Activated T-helper 17 cell treated with anti-CD3 and anti-CD28 coated beads, Interleukin-2, amount 50 U/mL, for 72 hours (primary cell): ENCODE measurements around the gene ALDH9A1. TPM values are rescaled to one million over a fixed set of nuclear protein-coding genes. Genes with fewer than 3 reads are reported as not detected.

Source experiments
- ATAC-seq: fragments of 150-1000 bp; cut with Tn5 transposase; replicated peaks from 2 replicates; pipeline ENCODE4 v1.10.0; 2021; ENCODE audit warnings: mild to moderate bottlenecking, moderate library complexity
- H3K27ac Mint-ChIP-seq: one replicate; pipeline ENCODE4 v1.8.0; 2022; ENCODE audit warnings: mixed read lengths
- H3K27me3 Mint-ChIP-seq: one replicate; pipeline ENCODE4 v1.8.0; 2022; ENCODE audit warnings: mixed read lengths
- H3K36me3 Mint-ChIP-seq: one replicate; pipeline ENCODE4 v1.8.0; 2022; ENCODE audit warnings: low read depth, mild to moderate bottlenecking, mixed read lengths
- H3K4me1 Mint-ChIP-seq: one replicate; pipeline ENCODE4 v1.8.0; 2022; ENCODE audit warnings: mixed read lengths
- H3K4me3 Mint-ChIP-seq: one replicate; pipeline ENCODE4 v1.8.0; 2022; ENCODE audit warnings: mild to moderate bottlenecking, mixed read lengths
- H3K9me3 Mint-ChIP-seq: one replicate; pipeline ENCODE4 v1.8.0; 2022; ENCODE audit warnings: mixed read lengths
- total RNA-seq, 2 donors: library from RNA; stranded (reverse); gene quantifications; one replicate each; pipeline ENCODE4 v1.2.3, GENCODE V29; 2022

The ALDH9A1 gene
- total RNA-seq, 2 donors from 2014 or later = 18.8 to 35.4 TPM

DNA sequence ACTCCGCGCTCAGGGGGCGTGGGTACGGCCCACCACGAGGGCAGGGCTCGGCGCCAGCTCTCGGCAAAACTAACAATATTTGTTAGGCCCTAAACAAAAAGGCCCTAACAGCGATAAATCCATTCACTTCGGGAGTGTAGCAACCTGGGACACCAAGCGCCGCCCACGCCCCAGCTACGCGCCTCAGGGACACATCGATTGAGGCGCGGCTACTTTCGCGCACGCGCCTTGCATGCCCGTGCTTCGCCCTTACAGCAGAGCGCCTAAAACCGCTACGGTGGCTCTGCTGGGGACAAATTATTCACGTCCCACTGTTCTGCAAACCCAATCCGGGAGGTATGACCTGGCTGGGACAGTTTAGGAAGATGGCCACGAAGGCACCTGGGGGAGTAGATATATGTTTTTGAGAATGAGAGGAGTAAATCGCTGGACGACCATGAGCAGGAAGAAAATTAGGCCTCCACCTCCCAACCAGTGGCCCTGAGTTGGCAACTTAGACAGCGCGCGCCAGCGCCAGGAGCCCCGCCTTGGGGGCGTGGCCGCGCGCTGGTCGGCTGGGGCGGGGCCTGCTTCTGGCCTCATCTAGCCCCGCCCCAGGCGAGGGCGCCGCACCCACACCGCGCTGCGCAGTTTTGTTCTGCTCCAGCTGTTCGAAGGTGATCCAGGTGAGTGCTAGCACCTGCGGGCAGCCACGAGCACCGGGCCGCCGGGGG lies 67.6 kb downstream of the ALDH9A1 start, which contains the start of gene MGST3:
TSS of gene MGST3 (plus strand) at position 606 of the 713 bp plus-strand sequence. CDS start 18,614 bp downstream, outside the sequence.
- peak; percentile 88 for ATAC-seq
- peaks cover 6% of the 10 kb centered on the region for H3K36me3 Mint-ChIP-seq
- no peak within 1 kb of the TSS for H3K4me3 Mint-ChIP-seq
- no peaks in the 10 kb centered on the region for H3K9me3 Mint-ChIP-seq
- peaks cover 16% of the 10 kb centered on the region for H3K4me1 Mint-ChIP-seq
- H3K27me3 Mint-ChIP-seq = no peaks in the 10 kb centered on the region
- H3K27ac Mint-ChIP-seq = no peak within 1 kb of the TSS

DNA sequence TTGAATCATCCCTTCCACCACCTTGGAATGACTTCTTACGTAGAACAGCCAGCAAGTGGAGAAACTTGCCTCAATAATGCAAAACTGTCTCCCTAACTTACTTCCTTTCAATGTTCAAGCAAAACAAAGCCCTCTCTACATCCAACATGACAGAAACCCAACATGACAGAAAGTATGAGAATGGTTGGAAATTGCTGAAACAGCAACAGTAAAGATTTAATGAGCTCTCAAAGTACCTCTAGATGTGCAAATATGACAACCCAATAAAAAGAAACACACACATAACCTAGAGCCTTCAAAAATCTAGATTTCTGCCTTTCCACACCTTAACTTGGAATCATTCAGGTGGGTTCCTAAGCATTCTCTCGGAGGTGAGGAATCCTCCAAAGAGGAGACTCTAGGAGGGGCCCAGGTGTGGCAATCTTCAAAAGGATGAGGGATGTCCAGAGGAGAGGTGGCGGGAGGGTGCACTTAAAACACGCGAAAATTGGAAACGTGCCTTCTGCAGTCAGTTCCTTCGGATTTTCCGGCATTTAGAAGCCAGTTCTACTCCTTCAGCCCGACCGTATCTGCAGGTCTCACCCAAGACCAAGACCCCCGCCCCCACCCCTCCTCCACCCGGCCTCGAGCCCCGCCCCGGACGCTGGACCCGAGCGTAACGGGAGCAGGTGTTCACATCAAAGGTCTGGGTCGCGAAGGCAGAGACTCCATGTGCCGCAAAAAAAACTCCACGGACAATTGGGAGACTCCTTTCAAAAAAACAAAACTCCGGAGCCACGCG lies 68.3 kb downstream of the ALDH9A1 start:
- H3K4me3 Mint-ChIP-seq = no peak overlapping the region
- no peak overlapping the region for H3K27ac Mint-ChIP-seq
- no peaks in the 10 kb centered on the region for H3K36me3 Mint-ChIP-seq
- H3K9me3 Mint-ChIP-seq = no peaks in the 10 kb centered on the region
- H3K4me1 Mint-ChIP-seq = peaks cover 16% of the 10 kb centered on the region
- peak; percentile 1 for ATAC-seq
- no peaks in the 10 kb centered on the region for H3K27me3 Mint-ChIP-seq

DNA sequence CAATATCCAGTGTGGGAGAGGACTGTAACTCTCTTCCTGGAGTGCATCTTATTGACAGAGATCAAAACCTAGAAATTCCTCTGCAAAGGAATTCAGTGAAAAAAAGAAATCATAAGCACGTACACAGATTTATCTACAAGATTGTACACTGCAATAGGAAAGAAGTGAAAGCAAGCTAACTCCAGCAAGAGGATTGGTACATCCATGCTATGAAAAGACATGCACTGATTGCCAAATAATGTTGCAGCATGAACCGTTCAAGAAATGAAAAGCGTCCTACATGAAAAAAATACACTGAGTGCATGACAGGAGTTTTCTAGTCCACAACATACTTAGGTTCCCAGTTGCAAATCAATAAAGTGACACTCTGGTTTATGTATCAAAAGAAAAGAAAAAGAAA lies 69.2 kb downstream of the ALDH9A1 start:
- no peaks in the 10 kb centered on the region for H3K36me3 Mint-ChIP-seq
- H3K27ac Mint-ChIP-seq = no peak overlapping the region
- H3K4me3 Mint-ChIP-seq = no peak overlapping the region
- no peaks in the 10 kb centered on the region for H3K9me3 Mint-ChIP-seq
- H3K27me3 Mint-ChIP-seq = peaks cover 3% of the 10 kb centered on the region
- no peak for ATAC-seq
- H3K4me1 Mint-ChIP-seq = peaks cover 10% of the 10 kb centered on the region

DNA sequence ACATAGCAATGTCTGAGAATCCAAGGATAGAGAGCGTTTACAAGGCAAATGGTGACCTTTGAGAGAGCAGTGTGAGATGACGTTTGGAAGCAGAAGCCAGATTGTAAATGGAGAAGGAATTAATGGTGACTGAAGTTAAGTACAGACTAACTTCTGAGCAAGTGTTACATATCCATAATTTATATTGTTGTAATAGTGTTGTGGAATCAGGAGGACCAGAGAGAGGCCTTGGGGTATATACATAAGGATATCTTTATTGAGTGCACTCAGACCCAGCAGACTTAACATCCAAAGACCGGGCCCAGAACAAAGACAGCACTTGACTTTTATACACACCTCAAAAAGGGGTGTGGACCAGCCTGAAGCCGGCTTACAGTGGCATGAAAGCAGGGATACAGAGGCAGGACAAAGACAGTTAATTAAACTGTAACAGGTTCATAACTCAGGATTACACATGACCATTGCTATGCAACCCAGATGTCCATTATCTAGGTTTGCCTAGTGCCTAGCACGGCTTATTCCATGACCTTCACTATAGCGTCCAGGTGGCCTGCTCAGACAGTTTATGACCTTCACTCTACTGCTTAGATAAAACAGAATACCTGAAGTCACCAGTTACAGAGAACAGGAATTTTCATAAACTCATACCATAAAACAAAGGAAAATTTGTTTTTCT lies 70.1 kb downstream of the ALDH9A1 start:
- no peak overlapping the region for H3K4me3 Mint-ChIP-seq
- ATAC-seq = no peak
- peaks cover 4% of the 10 kb centered on the region for H3K4me1 Mint-ChIP-seq
- no peaks in the 10 kb centered on the region for H3K9me3 Mint-ChIP-seq
- H3K36me3 Mint-ChIP-seq = no peaks in the 10 kb centered on the region
- peaks cover 4% of the 10 kb centered on the region for H3K27me3 Mint-ChIP-seq
- H3K27ac Mint-ChIP-seq = no peak overlapping the region

DNA sequence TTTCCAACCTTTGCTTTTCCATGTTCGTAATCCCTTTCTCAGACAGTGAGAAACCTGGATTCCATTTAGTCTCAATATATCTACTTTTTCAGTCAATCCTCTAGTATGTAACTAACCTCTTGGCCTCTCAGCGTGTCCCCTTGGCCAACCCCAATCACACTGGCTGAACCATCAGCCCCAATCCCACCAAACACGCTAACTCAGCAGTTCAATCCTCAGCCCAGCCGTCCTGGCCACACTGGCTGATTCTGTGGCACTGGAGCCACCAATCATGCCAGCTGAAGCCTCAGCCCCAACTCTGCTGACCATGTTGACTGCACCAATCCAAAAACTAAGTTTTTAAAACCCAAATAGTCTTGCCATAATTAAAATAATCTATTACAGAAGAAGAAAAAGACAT lies 73.9 kb downstream of the ALDH9A1 start:
- H3K36me3 Mint-ChIP-seq = no peaks in the 10 kb centered on the region
- no peak for ATAC-seq
- no peak overlapping the region for H3K27ac Mint-ChIP-seq
- H3K4me1 Mint-ChIP-seq = no peaks in the 10 kb centered on the region
- no peak overlapping the region for H3K4me3 Mint-ChIP-seq
- no peaks in the 10 kb centered on the region for H3K9me3 Mint-ChIP-seq
- H3K27me3 Mint-ChIP-seq = peaks cover 14% of the 10 kb centered on the region

DNA sequence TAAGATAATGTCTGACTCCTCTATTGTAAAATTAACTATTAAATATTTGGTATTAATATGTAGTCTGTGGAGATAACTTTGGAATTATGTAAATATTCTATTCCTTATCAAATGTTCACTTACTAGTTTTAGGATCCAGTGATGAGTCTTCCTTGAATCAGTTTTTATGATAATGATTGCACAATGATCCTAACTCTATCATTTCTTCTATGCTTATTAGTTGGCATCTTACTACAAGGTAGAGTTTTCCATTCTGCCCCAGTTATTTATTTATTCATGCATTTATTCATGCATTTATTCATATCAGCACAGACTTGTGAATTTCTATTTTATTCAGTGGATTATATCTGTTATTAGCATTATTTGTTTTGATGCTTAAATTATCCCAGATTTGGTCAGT lies 74.7 kb downstream of the ALDH9A1 start:
- H3K9me3 Mint-ChIP-seq = no peaks in the 10 kb centered on the region
- H3K27me3 Mint-ChIP-seq = peaks cover 14% of the 10 kb centered on the region
- H3K4me3 Mint-ChIP-seq = no peak overlapping the region
- no peak overlapping the region for H3K27ac Mint-ChIP-seq
- H3K4me1 Mint-ChIP-seq = no peaks in the 10 kb centered on the region
- no peak for ATAC-seq
- no peaks in the 10 kb centered on the region for H3K36me3 Mint-ChIP-seq

DNA sequence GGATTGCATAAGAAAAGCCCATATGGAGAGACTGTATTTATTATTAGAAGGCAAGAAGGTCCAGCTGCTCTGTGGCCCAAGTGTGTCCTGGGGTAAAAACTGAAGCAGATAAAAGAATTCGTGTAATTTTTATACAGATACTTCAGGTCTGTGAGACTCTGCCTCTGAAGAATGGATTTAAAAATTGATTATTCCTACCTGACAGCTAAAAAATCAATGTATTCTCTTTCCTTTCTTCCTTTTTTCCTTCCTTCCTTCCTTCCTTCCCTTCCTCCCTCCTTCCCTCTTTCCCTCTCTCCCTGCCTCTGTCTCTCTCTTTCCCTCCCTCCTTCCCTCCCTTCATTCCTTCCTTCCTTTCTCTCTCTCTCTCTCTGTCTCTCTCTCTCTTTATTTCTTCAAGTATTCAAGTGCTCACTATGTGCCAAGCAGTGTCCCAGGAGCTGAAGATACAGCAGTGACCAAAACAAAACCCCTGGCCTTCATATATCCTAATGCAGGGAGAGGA lies 78.7 kb downstream of the ALDH9A1 start:
- no peak overlapping the region for H3K4me3 Mint-ChIP-seq
- no peak overlapping the region for H3K27ac Mint-ChIP-seq
- peaks cover 22% of the 10 kb centered on the region for H3K27me3 Mint-ChIP-seq
- H3K9me3 Mint-ChIP-seq = no peaks in the 10 kb centered on the region
- no peak for ATAC-seq
- H3K36me3 Mint-ChIP-seq = no peaks in the 10 kb centered on the region
- H3K4me1 Mint-ChIP-seq = no peaks in the 10 kb centered on the region

DNA sequence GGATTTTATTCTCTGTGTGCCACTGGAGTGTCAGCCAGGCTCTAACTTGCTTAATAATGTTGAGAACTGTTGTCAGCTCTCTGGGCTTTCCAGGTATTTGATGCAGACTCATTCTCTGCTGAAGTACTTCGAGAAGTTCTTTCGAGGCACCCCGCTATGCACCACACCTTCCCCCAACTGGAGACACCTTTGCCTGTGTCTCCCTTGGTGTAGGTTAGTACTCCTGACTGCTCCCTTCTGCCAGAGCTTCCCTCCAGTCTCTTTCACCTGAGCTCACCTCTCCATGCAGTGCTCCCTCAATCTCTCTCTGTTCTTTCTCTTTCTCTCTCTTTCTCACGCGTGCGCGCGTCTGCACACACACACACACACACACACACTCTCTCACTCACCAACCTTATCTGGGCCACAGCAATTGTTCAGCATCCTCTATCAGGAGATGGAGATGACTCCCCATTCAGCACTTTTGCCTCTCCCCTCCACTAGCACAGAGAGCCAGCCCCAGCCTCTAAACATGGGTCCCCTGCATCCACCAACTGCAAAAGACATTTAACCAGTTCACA lies 81.3 kb downstream of the ALDH9A1 start:
- peaks cover 23% of the 10 kb centered on the region for H3K27me3 Mint-ChIP-seq
- no peak overlapping the region for H3K4me3 Mint-ChIP-seq
- H3K4me1 Mint-ChIP-seq = no peaks in the 10 kb centered on the region
- ATAC-seq = no peak
- H3K36me3 Mint-ChIP-seq = no peaks in the 10 kb centered on the region
- H3K9me3 Mint-ChIP-seq = peaks cover 4% of the 10 kb centered on the region
- no peak overlapping the region for H3K27ac Mint-ChIP-seq

DNA sequence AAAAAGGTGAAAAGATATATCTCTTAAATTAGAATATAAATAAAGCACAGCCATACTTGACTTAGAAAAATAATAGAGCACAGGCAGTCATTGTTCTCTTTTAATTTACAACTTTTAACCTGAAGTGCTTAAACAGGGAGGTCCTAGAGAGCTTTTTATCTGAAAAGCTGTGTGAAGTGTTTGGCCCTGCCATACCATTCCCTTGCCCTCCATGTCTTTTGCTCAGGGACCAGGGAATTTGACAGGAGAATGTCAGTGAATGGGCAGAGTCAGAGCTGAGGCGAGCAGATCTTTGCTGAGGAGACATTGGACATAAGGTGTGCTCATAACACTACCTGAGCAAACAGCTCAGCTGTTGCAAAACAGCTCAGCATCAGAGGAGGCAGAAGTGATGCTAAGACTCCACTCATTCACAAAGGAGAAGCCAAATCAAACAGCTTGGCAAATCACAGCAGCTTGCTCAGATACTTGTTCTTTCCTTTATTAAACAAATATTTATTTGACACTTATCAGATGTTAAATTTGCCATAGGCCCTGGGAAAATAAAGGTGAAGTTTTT lies 82.2 kb downstream of the ALDH9A1 start:
- no peaks in the 10 kb centered on the region for H3K4me1 Mint-ChIP-seq
- peaks cover 4% of the 10 kb centered on the region for H3K9me3 Mint-ChIP-seq
- no peak overlapping the region for H3K27ac Mint-ChIP-seq
- ATAC-seq = no peak
- H3K36me3 Mint-ChIP-seq = no peaks in the 10 kb centered on the region
- no peak overlapping the region for H3K4me3 Mint-ChIP-seq
- peaks cover 29% of the 10 kb centered on the region for H3K27me3 Mint-ChIP-seq

Other genes with a start within 250 kb of the ALDH9A1 start
- not detected for gene LRRC52, start 154.6 kb downstream of the ALDH9A1 start, total RNA-seq
- 10 to 100 TPM; 42.1 to 57.9 TPM for gene MGST3, start 67.3 kb downstream of the ALDH9A1 start, total RNA-seq
- 10 to 100 TPM; 62.4 to 97.7 TPM for gene TMCO1, start 70.3 kb upstream of the ALDH9A1 start, total RNA-seq
- gene UCK2, start 129.1 kb upstream of the ALDH9A1 start, total RNA-seq = 10 to 100 TPM; 30.7 to 74.2 TPM